Measurements from ENCODE around the gene NAT10.

NAT10 gene

GRCh38 chr11:34150494-34151151 lies 45.2 kb downstream of the NAT10 start:
- no peak for DNase-seq

GRCh38 chr11:34151166-34151565 lies 45.7 kb downstream of the NAT10 start:
- DNase-seq: no peak

GRCh38 chr11:34151916-34152845 lies 46.8 kb downstream of the NAT10 start:
- no peak for DNase-seq

GRCh38 chr11:34154059-34154875 lies 48.8 kb downstream of the NAT10 start:
- no peak for DNase-seq

GRCh38 chr11:34155057-34155756 lies 49.8 kb downstream of the NAT10 start:
- no peak for DNase-seq

GRCh38 chr11:34155757-34156062 lies 50.3 kb downstream of the NAT10 start:
- no peak for DNase-seq

GRCh38 chr11:34157163-34157562 lies 51.7 kb downstream of the NAT10 start:
- no peak for DNase-seq

GRCh38 chr11:34158661-34159060 lies 53.2 kb downstream of the NAT10 start:
- DNase-seq: no peak

- no peak for DNase-seq
Measured at GRCh38 chr11:34160049-34160721, 54.8 kb downstream of the NAT10 start.

GRCh38 chr11:34160791-34161190 lies 55.4 kb downstream of the NAT10 start:
- no peak for DNase-seq

GRCh38 chr11:34161361-34161760 lies 55.9 kb downstream of the NAT10 start:
- DNase-seq: no peak

- no peak for DNase-seq
Measured at GRCh38 chr11:34161812-34162492, 56.5 kb downstream of the NAT10 start.

- no peak for DNase-seq
Measured at GRCh38 chr11:34162493-34162820, 57.0 kb downstream of the NAT10 start.

GRCh38 chr11:34162856-34163255 lies 57.4 kb downstream of the NAT10 start:
- DNase-seq: no peak

GRCh38 chr11:34165121-34165520 lies 59.7 kb downstream of the NAT10 start:
- no peak for DNase-seq

- DNase-seq: no peak
Measured at GRCh38 chr11:34165786-34166555, 60.5 kb downstream of the NAT10 start.

- DNase-seq: no peak
Measured at GRCh38 chr11:34166806-34167740, 61.6 kb downstream of the NAT10 start.

GRCh38 chr11:34167961-34168360 lies 62.5 kb downstream of the NAT10 start:
- DNase-seq: no peak

GRCh38 chr11:34168642-34169420 lies 63.4 kb downstream of the NAT10 start:
- DNase-seq: no peak

Measured in DMS53 (cell line).